ENCODE measurements around the gene MDN1. TPM values are rescaled to one million over a fixed set of nuclear protein-coding genes. Genes with fewer than 3 reads are reported as not detected.

MDN1 gene
- total RNA-seq, 2 experiments from 2014 or later, result 48.6 to 62.3 TPM

DNA sequence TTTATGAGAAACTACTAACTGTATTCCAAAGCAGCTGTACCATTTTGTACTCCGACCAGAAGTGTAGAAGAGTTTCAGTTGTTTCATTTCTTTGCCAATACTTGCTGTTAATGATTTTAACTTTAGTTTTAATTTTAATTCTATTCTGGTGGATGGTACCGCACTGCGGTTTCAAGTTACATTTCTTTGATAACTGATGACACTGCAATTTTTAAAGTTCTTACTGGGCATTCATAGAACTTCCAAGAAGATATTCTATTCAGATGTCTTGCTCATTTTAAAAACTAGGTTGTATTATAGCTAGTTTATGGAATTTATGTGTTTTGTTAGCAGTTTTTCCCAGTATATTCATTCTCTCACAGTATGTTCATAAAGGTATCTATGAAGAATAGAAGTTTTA lies 117.2 kb downstream of the MDN1 start:
- intact Hi-C loops (cut with micrococcal nuclease; ENCODE audit: unreplicated experiment), result no loop called here
- BruUV-seq (replicated peaks), result no TSS peak
- Histone ChIP-seq H3K36me3 (ENCODE audit: insufficient read depth, low read length) (peaks cover 99% of the 10 kb centered on the region), H3K9me3 (ENCODE audit: low read length) (no peaks in the 10 kb centered on the region), H3K4me1 (ENCODE audit: insufficient read depth, low read length, poor library complexity, severe bottlenecking) (no peaks in the 10 kb centered on the region), H4K20me1 (ENCODE audit: insufficient read depth, low read length) (no peaks in the 10 kb centered on the region), H3K79me2 (ENCODE audit: insufficient read depth, low read depth, low read length) (no peaks in the 10 kb centered on the region), H3K4me2 (ENCODE audit: low read length) (no peak overlapping the region), H3K4me3 (ENCODE audit: low read depth, low read length, poor library complexity, severe bottlenecking) (no peak overlapping the region), H3K9me2 (ENCODE audit: insufficient read depth, low read length) (no peaks in the 10 kb centered on the region), H3K27ac (ENCODE audit: low read depth, low read length, poor library complexity, severe bottlenecking) (no peak overlapping the region), H2AFZ (ENCODE audit: low read length) (no peak overlapping the region)
- TF ChIP-seq EZH2phosphoT487 (IDR thresholded peaks at IDR 0.05; ENCODE audit: borderline replicate concordance, low read depth, low read length) (no peak), CTCF (conservative IDR thresholded peaks at IDR 0.05; ENCODE audit: low read length) (no peak)
- POLR2A ChIA-PET, result no interaction called here
- CTCF ChIA-PET (ENCODE audit: unreplicated experiment), result no interaction called here
- no peak for DNase-seq (ENCODE audit: low spot score)

DNA sequence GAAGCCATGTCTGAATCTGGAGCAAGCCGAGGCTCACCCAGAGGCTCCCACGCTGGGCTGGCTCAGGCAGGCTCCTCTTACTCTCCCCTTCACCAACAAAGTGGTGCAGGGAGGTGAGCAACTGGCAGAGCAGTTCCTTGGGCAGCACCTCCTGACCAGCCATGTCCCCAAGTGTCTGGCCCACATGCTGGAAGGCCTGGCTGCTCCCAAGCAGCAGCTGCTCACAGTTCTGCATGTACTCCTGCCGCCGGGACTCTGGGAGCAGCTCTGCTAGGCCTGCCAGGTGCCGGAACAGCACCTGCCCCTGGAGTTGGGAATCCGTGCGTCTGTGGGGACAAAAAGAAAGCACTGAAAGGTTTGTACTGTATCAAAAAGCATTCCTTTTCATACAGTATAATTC lies 123.9 kb downstream of the MDN1 start:
- DNase-seq (ENCODE audit: low spot score), result no peak
- Histone ChIP-seq H3K4me3 (ENCODE audit: low read depth, low read length, poor library complexity, severe bottlenecking) (no peak overlapping the region), H3K4me1 (ENCODE audit: insufficient read depth, low read length, poor library complexity, severe bottlenecking) (no peaks in the 10 kb centered on the region), H2AFZ (ENCODE audit: low read length) (no peak overlapping the region), H3K9me3 (ENCODE audit: low read length) (no peaks in the 10 kb centered on the region), H3K4me2 (ENCODE audit: low read length) (no peak overlapping the region), H4K20me1 (ENCODE audit: insufficient read depth, low read length) (0 out of 2 replicates have a peak, but pooled peaks cover 3% of the 10 kb centered on the region), H3K27ac (ENCODE audit: low read depth, low read length, poor library complexity, severe bottlenecking) (no peak overlapping the region), H3K9me2 (ENCODE audit: insufficient read depth, low read length) (no peaks in the 10 kb centered on the region), H3K79me2 (ENCODE audit: insufficient read depth, low read depth, low read length) (no peaks in the 10 kb centered on the region), H3K36me3 (ENCODE audit: insufficient read depth, low read length) (peaks cover 100% of the 10 kb centered on the region)
- intact Hi-C loops (cut with micrococcal nuclease; ENCODE audit: unreplicated experiment), result no loop called here
- ChIA-PET POLR2A (no interaction called here), CTCF (ENCODE audit: unreplicated experiment) (no interaction called here)
- TF ChIP-seq EZH2phosphoT487 (IDR thresholded peaks at IDR 0.05; ENCODE audit: borderline replicate concordance, low read depth, low read length) (no peak), CTCF (conservative IDR thresholded peaks at IDR 0.05; ENCODE audit: low read length) (no peak)
- BruUV-seq (replicated peaks), result no TSS peak

DNA sequence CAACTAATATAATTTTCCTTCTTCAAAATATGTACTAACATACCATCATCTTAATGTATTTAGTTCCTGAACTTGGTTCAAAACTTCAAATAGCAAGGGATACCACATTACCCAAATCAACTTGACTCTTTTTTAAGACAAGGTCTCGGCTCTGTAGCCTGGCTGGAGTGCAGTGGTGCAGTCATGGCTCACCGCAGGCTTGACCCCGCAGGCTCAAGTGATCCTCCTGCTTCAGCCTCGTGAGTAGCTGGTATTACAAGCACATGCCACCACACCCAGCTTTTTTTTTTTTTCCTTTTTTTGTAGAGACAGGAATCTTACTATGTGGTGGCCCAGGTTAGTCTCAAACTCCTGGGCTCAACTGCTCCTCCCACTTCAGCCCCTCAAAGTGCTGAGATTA lies 125.2 kb downstream of the MDN1 start:
- POLR2A ChIA-PET, result interaction anchor here (0.7 kb wide), 1 partner anchor 9 kb away, joined by 3 read pairs; no protein-coding TSS in a partner anchor
- TF ChIP-seq CTCF (conservative IDR thresholded peaks at IDR 0.05; ENCODE audit: low read length) (no peak), EZH2phosphoT487 (IDR thresholded peaks at IDR 0.05; ENCODE audit: borderline replicate concordance, low read depth, low read length) (no peak)
- no peak overlapping the region for H2AFZ ChIP-seq (ENCODE audit: low read length)
- H3K9me3 ChIP-seq (ENCODE audit: low read length), result no peaks in the 10 kb centered on the region
- intact Hi-C loops (cut with micrococcal nuclease; ENCODE audit: unreplicated experiment), result no loop called here
- BruUV-seq (replicated peaks), result no TSS peak
- H4K20me1 ChIP-seq (ENCODE audit: insufficient read depth, low read length), result 0 out of 2 replicates have a peak, but pooled peaks cover 3% of the 10 kb centered on the region
- no peak overlapping the region for H3K27ac ChIP-seq (ENCODE audit: low read depth, low read length, poor library complexity, severe bottlenecking)
- peaks cover 6% of the 10 kb centered on the region for H3K4me1 ChIP-seq (ENCODE audit: insufficient read depth, low read length, poor library complexity, severe bottlenecking)
- no peaks in the 10 kb centered on the region for H3K79me2 ChIP-seq (ENCODE audit: insufficient read depth, low read depth, low read length)
- H3K9me2 ChIP-seq (ENCODE audit: insufficient read depth, low read length), result no peaks in the 10 kb centered on the region
- DNase-seq (ENCODE audit: low spot score), result no peak
- H3K4me3 ChIP-seq (ENCODE audit: low read depth, low read length, poor library complexity, severe bottlenecking), result no peak overlapping the region
- H3K4me2 ChIP-seq (ENCODE audit: low read length), result no peak overlapping the region
- CTCF ChIA-PET (ENCODE audit: unreplicated experiment), result no interaction called here
- peaks cover 99% of the 10 kb centered on the region for H3K36me3 ChIP-seq (ENCODE audit: insufficient read depth, low read length)

Data from OCI-LY7 (cell line).